Heart right ventricle (tissue), 16 donors: ENCODE measurements around the gene USPL1. TPM values are rescaled to one million over a fixed set of nuclear protein-coding genes. Genes with fewer than 3 reads are reported as not detected.

Experiments
- ATAC-seq, 8 donors: fragments of 200-7000 bp; cut with Tn5 transposase; one replicate each; pipeline ENCODE4 v1.9.1; 2020; ENCODE audit warnings: mild to moderate bottlenecking in 8 of 8, moderate library complexity in 8 of 8, moderate number of reproducible peaks in 1 of 8
- DNase-seq, 2 donors: peaks; one replicate each; pipeline ENCODE4 v3.0.0-alpha.2; 2020
- H3K27ac ChIP-seq, 10 donors: fragments of 200-600 bp; sonication (generic) in 2 of 10; one replicate each; pipeline versions ENCODE4 v1.5.0 to v1.8.0; 2020 to 2022; ENCODE audit warnings: mild to moderate bottlenecking in 3 of 10
- H3K27me3 ChIP-seq, 7 donors: fragments of 200-600 bp; one replicate each; pipeline ENCODE4 v1.8.0; 2021 to 2022; ENCODE audit warnings: mild to moderate bottlenecking in 2 of 7
- H3K36me3 ChIP-seq, 9 donors: fragments of 200-600 bp; sonication (generic) in 1 of 9; one replicate each; pipeline versions ENCODE4 v1.5.0 to v1.8.0; 2020 to 2022; ENCODE audit warnings: mild to moderate bottlenecking in 2 of 9
- H3K4me1 ChIP-seq, 9 donors: fragments of 200-600 bp; sonication (generic) in 1 of 9; one replicate each; pipeline versions ENCODE4 v1.5.0 to v1.8.0; 2020 to 2022; ENCODE audit warnings: mild to moderate bottlenecking in 4 of 9
- H3K4me3 ChIP-seq, 10 donors: fragments of 200-600 bp; sonication (generic) in 2 of 10; one replicate each; pipeline versions ENCODE4 v1.5.0 to v1.8.0; 2020 to 2022; ENCODE audit warnings: mild to moderate bottlenecking in 7 of 10, moderate library complexity in 2 of 10
- H3K9me3 ChIP-seq, 11 donors: fragments of 200-600 bp in 10 of 11; sonication (generic) in 2 of 11; one replicate each; pipeline versions ENCODE4 v1.5.0 to v1.8.0; 2013 to 2022; ENCODE audit warnings: mild to moderate bottlenecking in 2 of 11, control low read depth in 1 of 11, moderate library complexity in 1 of 11
- CTCF ChIP-seq, 9 donors: fragments of 200-600 bp; sonication (generic) in 2 of 9; IDR thresholded peaks; one replicate each; pipeline versions ENCODE4 v1.5.0 to v1.8.0; 2021 to 2022; ENCODE audit warnings: antibody characterized with exemption in 9 of 9, mild to moderate bottlenecking in 5 of 9, moderate library complexity in 1 of 9
- WGBS, 2 donors: extraction: QIAGEN DNeasy Blood & Tissue Kit; methylation state at CpG; one replicate each; pipeline ENCODE4 v1.1.7; 2013; ENCODE audit warnings: inconsistent platforms in 1 of 2; 5-methylcytosine and 5-hydroxymethylcytosine counted together
- intact Hi-C, 10 donors: fragments of 100-400 bp; cut with DNase I; formaldehyde crosslinking; loops; one replicate each; pipeline versions ENCODE4 v1.11.1 to v1.14.2; 2022
- polyA plus RNA-seq, 2 donors: library from polyadenylated mRNA; stranded (reverse); fragments of 200-250 nt; gene quantifications; one replicate each; pipeline ENCODE4 v1.2.3, GENCODE V29; 2013
- total RNA-seq, 10 donors: library from RNA; stranded (reverse); fragmentation: NEBNext Ultra II Directional in 3 of 10; extraction: Animal tissue kit (Norgen Biotek cat#: 25700) in 3 of 10; gene quantifications; one replicate each; pipeline versions ENCODE4 v1.2.1 to v1.2.4, GENCODE V29; 2021 to 2023
- donor health status: Arrhythmogenic right ventricular cardiomyopathy.
- donor health status: ischemic (EF 13 %, LVEDD 7.1; RV severe dilation, severe dysfunction).
- donor health status: healthy with polysubstance abuse.
- donor health status: DM: no; HTN: yes; CAD: no.
- donor health status: DM: no; HTN: no; CAD: no.
- donor health status: ischemic (EF 25% LVEDD 6.9; RV normal size, moderate dysfunction).
- donor health status: ischemic (EF 25% LVEDD 5.7; RV mildly dilated, moderate dysfunction).
- donor health status: healthy.
- donor health status: DM: yes; HTN: yes; CAD: no.
- donor health status: Ischemic cardiomyopathy.
- donor health status: ischemic (EF 35%, LVEDD 5.7; RV mildly dilated, moderate dysfunction).
- donor health status: nonischemic (EF 11% LVEDD 7.7; RV severe dilation, severe dysfunction).
- donor health status: DM: yes; HTN: yes; CAD: no.
- donor health status: PGD.
- donor health status: ischemic (EF 29% LVEDD 5.4; RV normal size, mild dysfunction).
- donor health status: nonischemic (EF 23%, LVEDD 6.1; RV moderate dilation, normal function).

USPL1 gene
- total and polyA plus RNA-seq, 12 donors: 4.9 to 10.6 (median 9.7) TPM

GRCh38 chr13:30572859-30573275 lies 44.9 kb upstream of the USPL1 start:
- Histone ChIP-seq H3K36me3 (no peaks in the 10 kb centered on the region), H3K4me3 (peak overlapping the region in 9 of 10 donors; percentile 25 to 51 (median 39)), H3K4me1 (peaks cover 0 to 57% (median 25%) of the 10 kb centered on the region in 9 donors), H3K27ac (peak overlapping the region in 8 of 10 donors; percentile 38 to 80 (median 62)), H3K27me3 (no peaks in the 10 kb centered on the region), H3K9me3 (no peaks in the 10 kb centered on the region)
- peak in 6 of 8 donors; percentile 75 to 82 (median 77) for ATAC-seq
- peak in 1 of 2 donors; percentile 42 for DNase-seq
- WGBS, 2 donors: 0% methylated on average over 1 of the region's 1 CpG
- TF ChIP-seq CTCF (IDR thresholded peaks at IDR 0.05): peak in 6 of 9 donors; percentile 16 to 59 (median 48)
- intact Hi-C loops: loop anchor here in 5 of 10 donors (5.0 to 10.0 kb wide), 6 partner anchors 39 to 441 kb away; partner anchors contain the start of gene HMGB1 (in 1 of the 5)

GRCh38 chr13:30576528-30576927 lies 41.2 kb upstream of the USPL1 start:
- peak in 5 of 8 donors; percentile 51 to 64 (median 58) for ATAC-seq
- WGBS, 2 donors: 28 to 36% methylated on average over 7 of the region's 7 CpGs
- TF ChIP-seq CTCF (IDR thresholded peaks at IDR 0.05): no peak
- H3K27ac ChIP-seq: no peak overlapping the region
- no peaks in the 10 kb centered on the region for H3K36me3 ChIP-seq
- H3K4me1 ChIP-seq: peaks cover 0 to 36% (median 23%) of the 10 kb centered on the region in 9 donors
- intact Hi-C loops: loop anchor here in 4 of 10 donors (10.0 kb wide), 3 partner anchors 112 to 442 kb away; partner anchors contain the start of gene HMGB1 (in 1 of the 4)
- H3K9me3 ChIP-seq: no peaks in the 10 kb centered on the region
- H3K27me3 ChIP-seq: no peaks in the 10 kb centered on the region
- H3K4me3 ChIP-seq: no peak overlapping the region
- peak in 1 of 2 donors; percentile 42 for DNase-seq

GRCh38 chr13:30577401-30577852 lies 40.3 kb upstream of the USPL1 start:
- Histone ChIP-seq H3K27ac (no peak overlapping the region), H3K4me3 (no peak overlapping the region), H3K27me3 (no peaks in the 10 kb centered on the region), H3K9me3 (no peaks in the 10 kb centered on the region), H3K36me3 (no peaks in the 10 kb centered on the region), H3K4me1 (peaks cover 0 to 28% (median 16%) of the 10 kb centered on the region in 9 donors)
- 80 to 81% methylated on average over 6 of the region's 6 CpGs for WGBS, 2 donors
- DNase-seq: no peak
- TF ChIP-seq CTCF (IDR thresholded peaks at IDR 0.05): no peak
- intact Hi-C loops: loop anchor here in 4 of 10 donors (10.0 kb wide), 3 partner anchors 113 to 443 kb away; partner anchors contain the start of gene HMGB1 (in 1 of the 4)
- ATAC-seq: peak in 2 of 8 donors; percentile 47 to 59

GRCh38 chr13:30580852-30581502 lies 36.7 kb upstream of the USPL1 start:
- Histone ChIP-seq H3K27ac (peak overlapping the region in 3 of 10 donors; percentile 7 to 44 (median 24)), H3K27me3 (no peaks in the 10 kb centered on the region), H3K36me3 (no peaks in the 10 kb centered on the region), H3K9me3 (no peaks in the 10 kb centered on the region), H3K4me1 (peaks cover 0 to 21% (median 10%) of the 10 kb centered on the region in 9 donors), H3K4me3 (no peak overlapping the region)
- intact Hi-C loops: loop anchor here in 1 of 10 donors (10.0 kb wide), 1 partner anchor 446 kb away; no protein-coding TSS in a partner anchor
- peak in 5 of 8 donors; percentile 50 to 73 (median 67) for ATAC-seq
- 77 to 83% methylated on average over 3 of the region's 3 CpGs for WGBS, 2 donors
- no peak for DNase-seq
- TF ChIP-seq CTCF (IDR thresholded peaks at IDR 0.05): no peak
